ENCODE measurements around the gene SPRR4.
A peak's percentile ranks its signal among the peaks of the same experiment; 100 is the strongest.

Gene SPRR4

GRCh38 chr1:152970495-152970894, at the start of gene SPRR4:
Gene SPRR4 (plus strand): TSS chr1:152970648. CDS start chr1:152971891, 1,243 bp downstream.
- DNase-seq (ENCODE audit: low spot score), result no peak

DNA sequence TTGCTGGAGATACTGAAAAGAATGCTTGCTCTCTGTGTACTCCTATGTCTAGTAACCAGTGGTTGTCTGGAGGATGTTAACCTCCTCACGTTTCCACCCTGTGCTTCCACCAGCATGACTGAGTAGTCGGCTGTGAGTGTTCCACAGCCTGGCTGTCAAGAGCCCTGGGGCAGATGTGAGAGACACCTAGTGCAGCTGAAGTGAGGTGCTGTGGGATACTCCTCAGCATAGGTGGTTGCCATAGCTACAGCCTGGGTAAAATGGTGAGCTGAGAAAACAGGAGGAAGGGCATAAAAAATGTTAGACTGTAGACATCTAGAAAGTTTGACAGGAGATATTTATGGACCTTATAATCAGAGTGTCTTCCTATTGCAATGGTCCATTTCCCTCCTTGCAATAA, 46.3 kb upstream of the SPRR4 start:
- DNase-seq (ENCODE audit: low spot score), result no peak

GRCh38 chr1:152926091-152926490, 44.4 kb upstream of the SPRR4 start:
- DNase-seq (ENCODE audit: low spot score), result peak; percentile 54

DNA sequence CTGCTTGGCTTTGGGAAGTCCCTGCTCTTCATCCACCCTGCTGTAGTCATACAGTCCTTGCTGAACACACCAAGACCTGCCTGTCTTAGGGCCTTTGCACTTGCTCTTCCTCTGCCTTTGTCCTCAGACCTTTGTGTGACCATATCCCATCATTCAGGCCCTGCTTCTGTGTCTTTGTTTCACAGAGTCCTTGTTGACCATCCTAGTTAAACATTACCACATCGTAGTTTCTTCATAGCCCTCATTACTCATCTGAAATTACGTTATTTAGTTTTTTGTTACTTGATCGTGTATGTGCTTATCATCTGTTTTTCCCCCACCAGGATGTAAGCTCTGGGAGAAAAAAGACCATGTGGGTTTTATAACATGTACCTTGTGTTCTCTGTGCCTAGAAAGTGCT, 41.8 kb upstream of the SPRR4 start:
- no peak for DNase-seq (ENCODE audit: low spot score)

GRCh38 chr1:152932170-152932811, 38.2 kb upstream of the SPRR4 start:
- DNase-seq (ENCODE audit: low spot score), result no peak

DNA sequence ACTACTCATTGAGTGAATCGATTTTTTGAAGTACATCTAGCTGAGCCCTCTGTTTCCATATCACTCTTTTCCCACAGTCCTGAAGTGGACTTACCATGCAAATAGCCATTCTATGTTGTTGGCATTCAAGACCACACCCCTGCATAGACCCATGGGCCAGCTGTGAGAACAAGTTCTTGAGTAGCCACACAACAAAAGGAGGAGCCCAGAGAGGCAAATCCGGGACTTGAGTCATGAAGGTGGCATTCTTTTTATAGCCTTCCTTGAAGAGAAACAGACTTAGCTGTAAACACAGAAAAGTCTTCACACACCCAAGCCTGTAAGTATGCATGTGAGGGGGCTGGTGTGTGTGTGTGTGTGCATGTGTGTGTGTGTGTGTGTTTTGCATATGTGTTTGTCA, 37.3 kb upstream of the SPRR4 start:
- DNase-seq (ENCODE audit: low spot score), result no peak

GRCh38 chr1:152940614-152941013, 29.8 kb upstream of the SPRR4 start:
- DNase-seq (ENCODE audit: low spot score), result no peak

GRCh38 chr1:152941037-152941711, 29.3 kb upstream of the SPRR4 start:
- DNase-seq (ENCODE audit: low spot score), result no peak

DNA sequence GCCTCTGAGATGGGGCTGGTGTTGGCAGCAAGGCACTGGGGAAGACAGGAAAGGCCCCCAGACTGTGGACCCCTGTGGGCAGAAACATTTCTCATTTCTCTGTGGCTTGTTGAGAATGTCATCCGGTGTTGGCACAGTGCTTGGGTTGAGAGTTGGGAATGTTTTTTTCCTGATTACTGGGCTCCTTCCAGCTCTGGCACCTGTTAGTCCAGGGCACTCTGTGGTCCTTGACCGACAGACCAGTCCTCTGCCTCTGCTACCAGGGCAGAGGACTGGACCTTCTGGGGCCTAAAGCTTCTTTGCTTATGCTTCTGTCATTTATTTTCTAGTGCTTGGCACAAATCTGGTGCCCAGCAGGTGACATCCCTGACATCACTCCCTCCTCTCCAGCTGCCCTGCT, 28.3 kb upstream of the SPRR4 start:
- no peak for DNase-seq (ENCODE audit: low spot score)

DNA sequence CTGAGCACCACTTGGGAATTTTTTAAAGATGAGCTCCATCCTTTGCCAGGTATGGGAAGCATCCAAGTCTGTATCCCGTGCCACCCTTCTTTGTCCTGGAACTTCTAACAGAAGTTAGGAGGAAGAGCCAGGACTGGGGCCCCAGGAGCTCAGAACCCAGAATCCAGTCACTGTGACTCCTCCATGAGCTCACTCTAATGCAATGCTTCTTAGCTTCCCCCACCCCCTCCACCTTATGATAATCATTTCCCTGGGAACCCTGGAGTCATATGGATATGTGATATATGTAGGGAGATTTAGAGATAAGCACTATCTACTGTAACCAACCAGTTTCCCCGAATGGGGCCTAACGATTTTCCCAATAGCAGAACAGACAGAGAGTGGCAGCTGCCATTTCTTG, 24.2 kb upstream of the SPRR4 start:
- DNase-seq (ENCODE audit: low spot score), result no peak

DNA sequence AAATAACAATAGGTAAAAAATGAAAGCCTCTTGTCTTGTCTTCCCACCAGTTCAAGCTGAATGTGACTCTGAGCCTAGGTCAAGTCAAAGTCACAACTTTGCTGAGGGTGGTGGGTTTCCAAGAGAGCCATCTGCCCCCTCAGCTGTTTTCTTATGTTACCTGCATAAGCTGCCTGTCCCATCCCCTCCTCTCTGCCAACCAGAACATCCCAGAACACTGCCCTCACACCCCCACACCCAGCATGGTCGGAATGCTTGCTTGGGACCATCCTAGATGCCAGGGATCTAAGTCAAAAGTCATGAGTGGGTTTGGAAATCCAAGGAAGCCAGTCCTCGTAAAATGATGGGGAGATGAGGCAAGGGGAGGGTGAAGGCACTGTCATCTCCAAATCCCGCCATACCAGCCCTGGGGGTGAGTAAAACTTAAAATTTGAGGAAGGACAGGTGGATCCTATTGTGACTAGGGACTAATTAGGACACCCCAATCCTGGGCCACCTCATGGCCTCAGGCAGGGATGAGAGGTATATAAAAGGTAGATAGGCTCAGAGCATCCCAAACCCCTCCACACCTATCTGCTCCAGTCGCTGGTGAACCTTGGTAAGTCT, 23.7 kb upstream of the SPRR4 start, which contains the start of gene SPRR5:
Gene SPRR5 (plus strand): TSS at position 556 of the 606 bp plus-strand sequence. CDS start 1,349 bp downstream, outside the sequence.
- DNase-seq (ENCODE audit: low spot score), result no peak

DNA sequence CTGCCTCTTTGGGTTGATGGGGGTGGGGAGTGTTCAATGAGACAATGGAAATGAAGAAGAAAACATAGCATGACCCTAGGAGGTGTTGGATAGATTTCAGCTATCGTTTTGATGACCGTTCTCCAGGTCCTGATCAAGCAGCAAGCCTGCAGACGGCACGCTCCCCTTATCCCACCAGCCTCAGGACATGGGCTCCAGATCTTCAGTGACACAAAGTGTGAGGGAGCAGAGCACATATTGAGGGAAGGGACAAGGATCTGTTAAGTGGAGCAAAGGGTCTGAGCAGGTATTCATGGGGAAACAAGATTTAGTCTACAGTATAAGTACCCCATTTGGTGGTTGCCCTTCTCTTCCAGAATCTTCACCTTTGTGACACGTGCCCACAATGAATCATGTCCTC, 18.7 kb upstream of the SPRR4 start:
- no peak for DNase-seq (ENCODE audit: low spot score)

- no peak for DNase-seq (ENCODE audit: low spot score)
Observed at GRCh38 chr1:152953761-152954160, 16.7 kb upstream of the SPRR4 start.

GRCh38 chr1:152954436-152954835, 16.0 kb upstream of the SPRR4 start:
- DNase-seq (ENCODE audit: low spot score), result no peak

GRCh38 chr1:152957561-152957960, 12.9 kb upstream of the SPRR4 start:
- no peak for DNase-seq (ENCODE audit: low spot score)

DNA sequence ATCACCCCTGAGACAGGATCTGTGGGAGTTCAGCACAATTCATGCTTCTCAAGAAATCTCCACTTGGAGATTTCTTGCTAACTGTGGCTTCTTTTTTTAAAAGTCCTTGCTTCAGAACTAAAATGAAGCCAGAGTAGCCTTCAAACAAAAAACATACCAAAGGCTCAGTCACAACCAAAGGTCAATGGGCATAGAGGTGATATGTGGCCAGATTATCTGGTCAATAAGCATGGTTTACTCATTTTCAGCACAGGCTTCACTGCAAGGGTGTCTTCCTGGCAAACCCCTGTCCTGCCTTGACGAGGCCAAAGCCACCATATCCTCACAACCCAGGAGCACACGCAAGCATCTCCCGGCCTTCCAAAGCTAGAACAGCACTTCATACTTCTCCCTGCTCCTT, 11.2 kb upstream of the SPRR4 start:
- no peak for DNase-seq (ENCODE audit: low spot score)

DNA sequence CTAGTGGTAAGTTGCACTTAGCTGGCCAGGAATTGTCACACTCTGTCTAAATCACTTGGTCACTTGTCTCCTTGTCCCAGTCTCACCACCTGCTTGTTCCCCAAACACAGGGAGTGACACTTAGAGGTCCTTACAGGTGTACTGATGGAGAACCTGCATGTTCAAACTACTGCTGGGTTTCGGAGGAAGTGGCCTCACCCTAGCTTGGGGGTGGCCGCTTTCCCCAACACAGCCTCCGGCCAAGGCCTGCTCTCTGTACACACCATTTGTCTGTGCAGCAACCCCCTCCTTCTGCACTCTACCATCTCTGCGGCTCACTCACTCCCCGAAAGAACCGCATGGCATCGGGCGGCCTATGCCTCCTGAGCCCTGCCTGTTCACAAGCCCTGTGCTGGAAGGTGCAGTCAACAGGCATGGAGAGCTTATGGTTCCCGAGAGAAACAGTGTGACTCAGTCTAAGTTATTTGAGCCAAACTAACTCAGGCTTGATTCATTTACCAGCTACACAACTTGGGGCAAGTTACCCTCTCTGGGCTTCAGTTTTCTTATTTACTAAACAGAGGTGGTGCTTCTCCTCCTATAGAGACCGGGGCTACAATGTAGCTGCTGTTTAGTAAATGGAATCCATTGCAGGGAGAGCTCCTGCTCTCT, 10.5 kb upstream of the SPRR4 start:
- no peak for DNase-seq (ENCODE audit: low spot score)

DNA sequence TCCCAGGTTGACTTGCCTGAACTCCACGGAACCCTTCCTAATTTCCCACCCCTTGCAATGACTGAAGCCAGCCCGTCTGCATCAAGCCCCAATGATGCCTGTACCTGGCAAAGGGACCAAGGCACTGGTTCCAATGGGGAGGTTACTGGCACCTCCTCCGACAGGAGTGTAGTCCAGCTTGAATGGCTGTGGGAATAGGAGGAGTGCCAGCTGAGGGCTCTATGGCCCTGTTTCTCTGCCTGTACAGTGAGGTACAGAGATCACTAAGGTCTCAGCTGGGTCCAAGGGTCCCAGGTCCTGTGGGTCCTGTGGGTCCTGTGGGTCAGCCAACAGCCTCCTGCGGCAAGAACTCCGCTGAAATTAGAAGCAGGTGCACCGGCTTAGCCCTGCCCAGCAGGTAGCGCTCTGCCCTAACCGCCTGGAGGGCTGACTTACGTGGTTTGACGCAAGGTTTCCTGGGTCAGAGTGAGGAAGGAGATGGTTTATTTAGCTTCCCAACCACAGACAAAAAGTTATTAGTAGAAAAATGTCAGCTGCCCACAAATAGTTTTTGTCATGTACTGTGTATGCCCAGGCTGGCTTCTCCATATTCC, 9.9 kb upstream of the SPRR4 start:
- DNase-seq (ENCODE audit: low spot score), result no peak

DNA sequence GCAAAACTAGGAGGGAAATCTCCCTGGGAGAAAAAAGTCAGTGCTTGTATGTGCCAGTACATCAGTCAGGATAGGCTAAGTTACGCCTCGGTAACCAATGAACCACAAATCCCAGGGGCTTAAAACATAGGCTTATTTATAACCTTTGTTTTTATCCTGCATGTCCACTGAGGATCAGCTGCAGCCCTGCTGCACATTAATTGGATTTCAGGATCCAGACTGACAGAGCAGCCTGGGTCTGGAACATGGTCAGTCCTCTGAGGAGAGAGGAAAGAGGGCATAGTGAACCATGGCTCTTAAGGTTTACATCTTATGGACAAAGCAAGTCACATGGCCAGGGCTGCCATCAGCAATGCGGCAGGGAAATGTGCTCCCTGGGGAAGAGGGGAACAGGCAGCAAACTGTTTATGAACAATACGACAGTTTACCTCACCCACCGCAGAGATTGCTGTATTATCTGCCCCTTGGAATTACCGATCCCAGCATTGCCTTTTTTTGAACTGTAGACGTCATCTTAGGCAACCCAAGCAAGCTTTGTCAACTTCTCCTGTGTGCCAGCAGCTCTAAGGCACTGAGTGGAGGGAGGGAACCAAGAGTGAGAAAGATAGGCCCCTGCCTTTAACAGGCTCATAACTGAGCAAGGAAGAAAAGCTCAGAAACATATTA, 9.1 kb upstream of the SPRR4 start:
- DNase-seq (ENCODE audit: low spot score), result no peak

DNA sequence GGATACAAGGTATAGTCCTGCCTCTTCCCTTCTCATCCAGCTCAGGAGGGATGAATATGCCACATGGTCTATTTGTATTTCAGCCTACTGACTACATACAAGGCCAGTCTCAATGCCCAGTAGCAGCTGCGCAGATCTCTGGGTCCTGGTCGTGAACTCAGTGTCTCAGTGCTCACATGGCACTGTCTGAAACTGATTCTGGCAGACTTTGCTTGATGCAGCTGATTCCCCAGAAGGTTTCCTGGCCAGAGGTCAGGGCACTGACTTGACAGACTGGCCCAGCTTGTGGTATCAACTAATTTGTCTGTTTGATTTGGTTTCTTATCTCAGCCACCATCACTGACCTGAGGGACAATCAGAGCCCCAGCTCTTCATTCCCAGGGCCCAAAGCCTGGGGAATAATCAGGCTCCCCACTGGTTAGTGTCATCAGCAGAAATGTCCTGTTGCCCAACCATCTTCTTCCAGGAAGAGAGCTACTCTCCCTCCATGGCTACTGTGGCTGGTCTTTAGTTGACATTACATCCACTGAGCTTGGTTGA, 7.5 kb upstream of the SPRR4 start:
- no peak for DNase-seq (ENCODE audit: low spot score)

DNA sequence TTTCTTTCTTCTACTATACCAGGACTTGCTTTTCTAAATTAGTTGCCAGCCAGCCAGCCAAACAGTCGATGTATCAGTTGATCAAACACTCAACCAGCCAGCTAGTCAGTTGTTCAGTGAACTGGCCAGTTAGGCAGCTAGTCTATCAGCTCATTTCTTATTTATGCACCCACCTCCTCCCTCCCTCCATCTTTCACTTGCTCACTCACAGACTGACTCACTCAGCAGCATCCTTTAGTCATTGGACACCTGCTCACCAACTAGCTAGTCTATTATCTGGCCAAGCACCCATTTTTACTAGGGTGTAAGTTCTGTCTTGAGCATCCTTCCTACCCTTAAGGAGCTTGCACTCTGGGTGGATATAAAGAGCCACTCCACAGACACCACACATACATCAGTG, 5.9 kb upstream of the SPRR4 start:
- DNase-seq (ENCODE audit: low spot score), result no peak

- DNase-seq (ENCODE audit: low spot score), result no peak
Observed at GRCh38 chr1:152965853-152966252, 4.6 kb upstream of the SPRR4 start.
